ENCODE measurements around the gene CBR3. TPM values are rescaled to one million over a fixed set of nuclear protein-coding genes. Genes with fewer than 3 reads are reported as not detected.

Gene CBR3
- total and polyA plus RNA-seq, 2 of the 4 experiments (the other 2 are of a cell fraction) = 13.4 to 15.4 TPM

GRCh38 chr21:36149788-36150711 is 15.2 kb downstream of the CBR3 start:
- H2AFZ ChIP-seq (replicated peaks; ENCODE audit: low read length, poor library complexity) = peak overlapping the region; percentile 77
- no peaks in the 10 kb centered on the region for H4K20me1 ChIP-seq (ENCODE audit: insufficient read depth, low read length)
- H2AK5ac ChIP-seq (ENCODE audit: low read depth, low read length) = peak overlapping the region; percentile 56; the same call in 1 of the 2 replicates
- peak overlapping the region; percentile 12; the same call in 1 of the 2 replicates for H3K4ac ChIP-seq (ENCODE audit: low read depth, low read length)
- H3K4me2 ChIP-seq (ENCODE audit: low read depth, low read length) = no peak overlapping the region
- peak overlapping the region; percentile 64 for H4K5ac ChIP-seq (ENCODE audit: low read depth, low read length)
- H3K18ac ChIP-seq (ENCODE audit: low read depth, low read length) = no peak overlapping the region; the same call in 1 of the 2 replicates
- 0 out of 3 replicates have a peak overlapping the region, but pooled peaks have one; percentile 11 for H2BK15ac ChIP-seq (ENCODE audit: low read depth, low read length)
- H3K4me3 ChIP-seq (ENCODE audit: insufficient read depth, low read depth, low read length) = no peak overlapping the region
- intact Hi-C loops (cut with micrococcal nuclease) = no loop called here
- H2BK20ac ChIP-seq (ENCODE audit: low read depth, low read length) = no peak overlapping the region
- POLR2A ChIA-PET (ENCODE audit: unreplicated experiment) = no interaction called here
- DNase-seq (peak; percentile 54), ATAC-seq (ENCODE audit: low read depth) (peak; percentile 78)
- H3K14ac ChIP-seq (replicated peaks; ENCODE audit: low read depth, low read length) = peak overlapping the region; percentile 57; the same call in 1 of the 2 replicates
- TF ChIP-seq FOS (IDR thresholded peaks at IDR 0.05; ENCODE audit: low read depth, low read length) = no peak
- TF ChIP-seq CEBPB (IDR thresholded peaks at IDR 0.05; ENCODE audit: low read depth, low read length) = peak; percentile 28; the same call in 1 of the 2 replicates
- peak overlapping the region; percentile 8; the same call in 1 of the 2 replicates for H4K91ac ChIP-seq (ENCODE audit: insufficient read depth, low read depth, low read length)
- H4K8ac ChIP-seq (ENCODE audit: low read depth in 2 of 2, low read length in 2 of 2) = peak overlapping the region; percentile 72
- no peak overlapping the region for H3K56ac ChIP-seq (ENCODE audit: extremely low read depth, insufficient read depth, low read length)
- CTCF ChIA-PET = no interaction called here
- H2AK9ac ChIP-seq (replicated peaks; ENCODE audit: low read depth, low read length, poor library complexity) = no peak overlapping the region
- dilution Hi-C loops (cut with HindIII; ENCODE audit: low sequenced_read_pairs, unreplicated experiment) = no loop called here
- no peaks in the 10 kb centered on the region for H3K36me3 ChIP-seq (ENCODE audit: control insufficient read depth, insufficient read depth, low read length)
- H3K9me3 ChIP-seq (ENCODE audit: control insufficient read depth, insufficient read depth, low read length) = no peaks in the 10 kb centered on the region; the same call in 1 of the 2 replicates
- H3K4me1 ChIP-seq (ENCODE audit: control insufficient read depth, insufficient read depth, low read length) = peaks cover 7% of the 10 kb centered on the region
- no peaks in the 10 kb centered on the region for H3K27me3 ChIP-seq (ENCODE audit: control insufficient read depth, insufficient read depth, low read length)
- H3K79me1 ChIP-seq (ENCODE audit: low read depth in 1 of 2, low read length in 2 of 2) = no peaks in the 10 kb centered on the region; a peak in 1 of 4 replicates
- in situ Hi-C loops (cut with MboI; ENCODE audit: low sequenced_read_pairs) = loop anchor here (5.0 to 10.0 kb wide), 2 partner anchors 55 to 182 kb away; no protein-coding TSS in a partner anchor
- H2BK5ac ChIP-seq (ENCODE audit: low read depth, low read length, poor library complexity, severe bottlenecking) = peak overlapping the region; percentile 6
- H3K23ac ChIP-seq (ENCODE audit: low read depth, low read length) = no peak overlapping the region
- no peak overlapping the region for H3K9ac ChIP-seq (ENCODE audit: low read depth, low read length)
- no TSS peak for BruUV-seq (replicated peaks)
- 0 out of 2 replicates have a peak overlapping the region, but pooled peaks have one; percentile 2 for H2BK120ac ChIP-seq (ENCODE audit: low read depth, low read length)
- WGBS, 2 experiments (ENCODE audit: extremely low coverage in 2 of 2, insufficient read length in 1 of 2) = 100% methylated on average over 1 of the region's 7 CpGs; no CpG with 5 or more reads in 1 of the 2 experiments
- 0 out of 2 replicates have a peak overlapping the region, but pooled peaks have one; percentile 7 for H3K27ac ChIP-seq (ENCODE audit: insufficient read depth, low read length)
- H3K9me1 ChIP-seq (ENCODE audit: insufficient read depth, low read length) = peaks cover 5% of the 10 kb centered on the region; the same call in 1 of the 2 replicates
